GM19463 (cell line): ENCODE data around the gene MKS1.

Source experiments
- ATAC-seq: cut with Tn5 transposase; IDR thresholded peaks from one replicate; pipeline ENCODE4 v1.9.1; 2021; ENCODE audit warnings: mild to moderate bottlenecking, moderate library complexity; ENCODE audit not compliant: unreplicated experiment

The MKS1 gene

DNA sequence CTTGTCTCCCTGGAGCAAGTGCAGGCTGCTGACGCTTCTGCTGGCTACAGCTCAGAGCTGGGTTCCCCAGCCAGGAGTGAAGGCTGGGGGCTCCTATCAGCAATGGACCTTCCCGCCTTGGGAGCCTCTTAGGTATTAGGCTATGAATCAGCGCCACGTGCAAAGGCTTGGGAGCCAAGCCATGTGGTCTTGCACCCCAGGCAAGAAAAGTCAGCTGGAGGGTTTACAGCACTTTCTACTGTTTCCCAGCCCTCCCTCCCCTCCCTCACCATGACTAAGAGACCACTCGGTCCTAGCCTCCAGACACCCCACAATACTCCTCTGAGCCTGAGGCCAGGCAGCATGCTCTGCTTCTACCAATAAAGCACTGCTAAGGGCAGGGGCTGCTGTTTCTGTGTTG lies 14.3 kb downstream of the MKS1 start:
- no peak for ATAC-seq

DNA sequence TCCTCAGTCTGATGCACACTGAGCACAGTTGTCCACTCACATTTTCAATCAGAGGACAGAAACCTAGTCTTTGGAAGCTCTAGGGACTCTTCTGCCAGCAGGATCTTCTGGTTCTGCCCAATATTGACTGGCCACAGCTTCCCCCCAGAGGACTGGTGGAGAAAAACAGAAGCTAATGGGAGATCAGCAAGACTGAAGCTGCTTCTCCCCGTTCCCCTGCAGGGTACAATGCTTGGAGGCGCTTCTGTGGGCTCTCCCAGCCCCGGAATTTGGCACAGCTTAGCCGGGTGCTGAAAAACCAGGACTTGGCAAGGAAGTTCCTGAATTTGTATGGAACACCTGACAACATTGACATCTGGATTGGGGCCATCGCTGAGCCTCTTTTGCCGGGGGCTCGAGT lies 16.2 kb downstream of the MKS1 start:
- ATAC-seq: no peak

DNA sequence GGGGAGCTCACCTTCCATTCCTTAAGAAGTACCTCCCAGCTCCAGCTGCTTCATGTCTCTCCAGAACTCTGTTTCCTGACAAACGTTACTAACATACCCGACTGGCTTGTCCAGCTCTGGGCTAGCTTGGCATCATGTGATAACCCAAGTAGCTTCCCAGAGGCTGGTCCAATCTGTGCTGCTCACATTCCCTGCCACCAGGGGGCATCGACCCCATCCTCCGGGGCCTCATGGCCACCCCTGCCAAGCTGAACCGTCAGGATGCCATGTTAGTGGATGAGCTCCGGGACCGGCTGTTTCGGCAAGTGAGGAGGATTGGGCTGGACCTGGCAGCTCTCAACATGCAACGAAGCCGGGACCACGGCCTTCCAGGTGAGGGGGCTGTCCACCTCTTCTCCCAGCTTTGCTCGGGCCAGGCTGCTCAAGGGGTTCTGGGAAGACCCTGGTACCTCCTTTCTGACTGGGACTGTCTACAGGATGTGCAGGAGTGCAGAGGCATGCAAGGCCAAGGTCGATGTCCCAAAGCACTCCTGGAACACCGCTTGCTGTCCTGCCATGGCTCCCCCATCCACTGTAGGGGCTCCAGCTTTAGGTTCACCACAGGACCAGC lies 18.9 kb downstream of the MKS1 start:
- ATAC-seq: no peak

DNA sequence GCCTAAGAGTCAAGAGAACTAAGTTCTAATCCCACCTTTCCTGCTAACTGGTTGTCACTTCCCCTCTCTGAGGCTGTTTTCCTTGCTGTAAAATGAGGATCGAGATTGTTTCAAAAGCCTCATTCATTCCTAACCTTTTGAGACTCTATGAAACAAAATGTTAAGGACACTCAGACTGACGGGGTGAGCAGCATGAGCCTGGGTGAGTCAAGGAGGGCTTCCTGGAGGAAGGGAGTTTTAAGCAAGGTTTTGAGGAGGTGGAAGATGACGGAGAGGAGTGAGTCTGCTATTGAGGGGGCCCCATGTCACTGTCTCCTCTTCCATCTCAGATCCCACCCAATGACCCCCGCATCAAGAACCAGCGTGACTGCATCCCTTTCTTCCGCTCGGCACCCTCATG lies 22.4 kb downstream of the MKS1 start:
- no peak for ATAC-seq

DNA sequence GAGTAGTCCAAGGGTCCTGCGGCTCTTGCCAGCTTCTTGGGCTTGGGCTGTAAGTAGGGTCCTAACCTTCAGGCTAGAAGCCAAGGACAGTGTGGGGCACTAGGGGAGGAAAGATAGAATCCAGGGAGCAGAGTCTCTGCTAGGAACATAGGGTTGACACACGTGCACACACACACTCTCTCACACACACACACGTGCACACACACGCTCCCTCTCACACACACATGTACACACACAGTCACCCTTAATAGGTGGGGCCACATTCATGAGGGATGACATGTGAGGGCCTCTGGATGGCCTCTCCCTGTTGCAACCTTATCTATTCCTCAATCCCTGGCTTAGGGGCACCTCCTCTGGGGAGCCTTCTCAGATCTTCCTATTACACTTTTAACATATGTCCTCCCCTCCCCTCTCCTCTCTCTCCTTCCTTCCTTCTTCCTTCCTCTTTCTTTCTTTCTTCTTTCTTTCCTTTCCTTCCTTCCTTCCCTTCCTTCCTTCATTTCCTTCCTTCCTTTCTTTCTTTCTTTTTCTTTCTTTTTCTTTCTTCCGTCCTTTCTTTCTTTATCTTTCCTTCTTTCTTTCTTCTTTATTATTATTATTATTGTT lies 23.4 kb downstream of the MKS1 start:
- no peak for ATAC-seq

DNA sequence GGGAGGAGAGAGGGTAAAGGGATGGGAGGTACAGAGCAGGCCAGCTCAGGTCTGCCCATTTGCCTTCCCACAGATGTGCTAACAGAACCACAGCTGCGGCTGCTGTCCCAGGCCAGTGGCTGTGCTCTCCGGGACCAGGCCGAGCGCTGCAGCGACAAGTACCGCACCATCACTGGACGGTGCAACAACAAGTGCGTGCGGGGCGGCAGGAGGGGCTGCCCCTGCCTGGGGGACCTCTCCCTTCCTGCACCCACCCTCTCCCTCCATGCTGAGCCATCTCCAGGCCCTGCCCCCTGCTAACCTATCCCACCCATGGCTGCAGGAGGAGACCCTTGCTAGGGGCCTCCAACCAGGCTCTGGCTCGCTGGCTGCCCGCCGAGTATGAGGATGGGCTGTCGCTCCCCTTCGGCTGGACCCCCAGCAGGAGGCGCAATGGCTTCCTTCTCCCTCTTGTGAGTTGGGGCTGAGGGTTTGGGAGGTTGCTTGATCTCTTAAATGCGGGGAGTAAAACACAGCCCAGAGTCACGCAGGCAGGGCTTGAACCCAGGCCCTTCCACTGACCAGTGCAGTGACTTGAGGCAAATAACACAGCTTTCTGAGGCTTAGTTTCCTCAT lies 25.3 kb downstream of the MKS1 start:
- ATAC-seq: no peak

DNA sequence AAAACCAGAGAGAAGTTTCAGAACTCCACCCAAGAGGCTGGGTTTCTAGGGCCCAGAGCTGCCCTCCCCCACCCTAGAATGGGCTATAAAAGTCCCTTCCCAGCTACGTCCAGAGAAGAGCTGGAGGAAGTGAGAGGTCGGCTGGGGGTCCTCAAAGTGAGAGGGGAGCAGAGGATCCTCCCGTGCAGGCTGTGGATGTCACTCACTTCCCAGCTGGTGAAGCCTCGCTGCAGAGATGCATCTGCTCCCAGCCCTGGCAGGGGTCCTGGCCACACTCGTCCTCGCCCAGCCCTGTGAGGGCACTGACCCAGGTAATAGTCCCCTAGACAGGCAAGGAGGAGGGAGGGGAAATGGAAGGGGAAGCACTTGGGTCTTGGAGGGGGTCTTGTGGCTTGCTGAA lies 26.4 kb downstream of the MKS1 start, which contains the start of gene EPX:
Gene EPX, plus strand, starts transcription at position 115 of the 400 bp plus-strand sequence. Its CDS starts 121 bp downstream, at position 236.
- ATAC-seq: no peak

DNA sequence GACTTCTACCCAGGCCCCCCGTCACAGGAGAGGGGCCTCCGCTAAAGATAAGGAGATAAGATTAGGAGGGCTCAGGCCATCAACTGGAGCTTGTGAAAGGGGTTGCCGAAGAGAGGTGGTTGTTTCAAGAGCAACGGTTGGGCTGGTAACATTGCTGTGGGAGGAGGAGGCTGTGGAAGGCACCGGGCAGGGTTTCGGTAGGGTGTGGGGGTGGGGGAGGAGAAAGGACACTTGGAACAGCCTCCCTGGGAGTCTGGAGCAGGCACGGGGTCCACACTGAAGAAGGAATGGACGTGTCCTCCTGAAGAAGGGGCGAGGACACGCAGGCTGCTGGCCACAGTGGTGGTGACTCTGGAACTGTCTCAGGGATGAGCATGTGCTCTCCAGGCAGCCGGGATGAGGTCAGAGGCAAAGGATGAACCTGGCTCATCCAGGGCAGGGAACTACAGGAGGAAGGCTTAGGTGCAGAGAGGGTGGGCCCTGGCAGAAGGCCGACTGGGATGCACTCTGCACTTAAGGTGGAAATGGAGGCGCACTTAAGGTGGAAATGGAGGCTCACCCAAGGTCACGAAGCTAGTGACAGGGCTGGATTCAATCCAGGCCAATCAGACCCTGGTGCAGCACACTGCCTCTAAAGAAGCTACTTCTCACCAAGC lies 27.7 kb downstream of the MKS1 start:
- ATAC-seq: no peak

DNA sequence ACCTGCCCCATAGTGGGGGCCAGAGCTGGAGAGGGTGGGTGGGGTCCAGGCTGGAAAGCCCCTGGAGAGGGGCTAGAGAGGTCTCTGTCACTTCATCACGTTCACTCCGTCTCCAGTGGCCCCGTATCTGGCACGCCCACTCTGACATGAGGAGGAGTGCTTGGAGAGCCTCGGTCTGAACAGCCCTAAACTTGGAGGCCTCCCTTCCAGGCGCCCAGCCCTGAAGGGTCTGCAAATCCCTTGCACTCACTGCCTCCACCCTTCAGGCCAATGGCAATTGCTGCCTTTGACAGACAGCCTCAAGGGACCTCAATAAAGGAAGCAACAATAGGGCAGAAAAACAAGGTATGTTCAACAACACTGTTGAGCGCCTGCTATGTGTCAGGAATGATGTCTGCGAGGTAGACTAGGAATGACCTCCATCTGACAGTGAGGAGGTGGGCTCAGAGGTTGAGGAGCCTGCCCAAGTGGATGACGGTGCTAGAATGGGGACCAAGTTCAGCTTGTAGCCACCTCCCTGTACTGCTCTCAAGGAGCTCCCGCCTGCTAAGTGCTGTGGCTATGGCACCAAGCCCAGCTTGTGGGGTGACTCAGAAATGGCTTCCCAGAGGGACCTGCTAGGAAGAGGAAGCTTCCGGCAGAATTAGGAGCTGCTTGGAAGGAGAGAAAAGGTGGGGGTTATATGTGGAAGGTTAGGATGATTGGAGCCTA lies 29.5 kb downstream of the MKS1 start:
- ATAC-seq: no peak

DNA sequence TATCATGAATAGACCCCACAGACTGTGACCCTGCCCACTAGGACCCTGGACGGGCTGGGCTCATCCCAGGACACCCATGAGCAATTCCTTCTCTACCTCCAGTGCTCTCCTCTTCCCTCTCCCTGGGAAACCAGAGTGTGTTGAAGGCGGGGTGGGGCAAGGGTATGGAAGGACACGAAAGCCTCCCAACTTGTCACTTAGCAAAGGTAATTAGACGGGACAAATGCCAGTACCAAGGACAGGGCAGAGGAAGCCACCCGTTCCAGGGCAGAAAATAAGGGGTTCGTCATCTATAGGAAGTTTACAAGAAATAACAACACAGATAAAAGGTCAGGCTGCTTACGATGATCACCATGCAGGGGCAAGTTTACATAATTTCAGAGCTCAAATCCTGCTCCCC lies 31.4 kb downstream of the MKS1 start:
- no peak for ATAC-seq

DNA sequence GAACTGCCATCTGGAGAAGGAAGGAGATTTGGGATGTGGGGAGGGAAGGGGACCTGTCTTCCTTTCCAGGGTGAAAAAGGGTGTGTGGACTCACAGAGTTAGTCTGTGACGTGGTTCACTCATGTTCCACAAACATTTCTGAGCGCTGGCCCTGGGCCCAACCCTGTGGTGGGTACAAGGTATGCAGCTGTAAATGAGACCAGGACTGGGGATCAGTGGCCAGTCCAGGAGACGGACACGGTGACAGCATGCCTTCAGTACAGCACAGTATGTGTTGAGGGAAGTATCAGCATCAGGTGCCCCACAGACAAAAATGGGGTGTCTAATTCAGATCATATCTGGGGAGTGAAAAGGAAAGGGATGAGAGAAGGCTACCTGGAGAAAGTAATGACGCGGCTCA lies 32.0 kb downstream of the MKS1 start:
- no peak for ATAC-seq

DNA sequence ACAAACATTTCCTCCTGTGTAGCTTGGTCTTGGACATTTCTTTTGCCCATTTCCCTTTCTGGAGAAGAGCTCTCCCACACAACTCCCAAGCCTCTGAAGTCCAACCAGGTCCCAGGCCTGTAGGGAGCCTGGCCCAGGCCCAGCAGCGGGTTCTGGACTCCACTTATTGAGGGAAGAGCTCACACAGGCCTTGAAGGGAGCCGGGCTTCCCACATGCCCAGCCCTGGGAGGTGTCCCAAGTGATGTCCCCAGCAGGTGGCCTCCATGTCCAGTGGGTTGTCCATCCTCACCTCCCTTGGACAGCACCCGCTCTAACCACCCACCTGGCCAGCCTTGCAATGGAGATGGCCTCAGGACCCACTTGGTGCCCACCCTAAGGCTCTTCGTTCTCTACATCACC lies 32.5 kb downstream of the MKS1 start:
- no peak for ATAC-seq

DNA sequence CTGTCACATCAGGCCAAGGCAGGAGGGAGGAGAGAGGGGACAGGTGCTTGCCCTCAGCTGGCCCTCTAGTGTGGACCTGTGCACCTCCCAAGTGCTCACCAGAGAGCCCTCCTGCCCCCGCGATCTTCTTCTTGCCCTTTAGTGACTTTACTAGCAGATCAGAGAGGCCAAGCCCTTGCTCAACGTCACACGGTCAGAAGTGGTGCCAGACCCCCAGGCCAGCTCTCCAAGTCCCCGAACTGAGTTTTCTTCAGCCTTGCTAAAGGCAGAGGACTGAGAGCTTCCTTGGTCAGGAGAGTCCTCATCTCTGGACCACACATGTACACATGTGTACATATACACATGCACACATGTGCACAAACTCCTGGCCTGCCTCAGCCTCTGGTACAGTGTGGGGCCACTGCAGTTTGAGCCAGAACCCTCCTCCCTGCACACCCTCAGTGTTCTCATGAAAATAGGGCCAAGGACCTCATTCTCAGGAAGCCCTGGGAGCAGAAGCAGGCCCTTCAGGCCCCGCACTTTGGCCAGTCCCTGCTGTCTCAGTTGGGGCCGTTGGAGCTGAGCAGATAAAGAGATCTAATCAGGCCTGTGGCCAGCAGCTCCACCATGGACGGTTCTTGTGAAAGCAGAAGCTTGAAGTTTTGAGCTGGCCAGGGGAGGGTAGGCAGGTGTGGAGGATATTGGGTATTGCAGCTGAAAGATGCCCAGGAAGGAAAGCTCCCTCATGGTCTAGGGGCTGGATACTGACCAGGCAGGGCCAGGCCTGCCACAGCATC lies 33.9 kb downstream of the MKS1 start:
- ATAC-seq: no peak

DNA sequence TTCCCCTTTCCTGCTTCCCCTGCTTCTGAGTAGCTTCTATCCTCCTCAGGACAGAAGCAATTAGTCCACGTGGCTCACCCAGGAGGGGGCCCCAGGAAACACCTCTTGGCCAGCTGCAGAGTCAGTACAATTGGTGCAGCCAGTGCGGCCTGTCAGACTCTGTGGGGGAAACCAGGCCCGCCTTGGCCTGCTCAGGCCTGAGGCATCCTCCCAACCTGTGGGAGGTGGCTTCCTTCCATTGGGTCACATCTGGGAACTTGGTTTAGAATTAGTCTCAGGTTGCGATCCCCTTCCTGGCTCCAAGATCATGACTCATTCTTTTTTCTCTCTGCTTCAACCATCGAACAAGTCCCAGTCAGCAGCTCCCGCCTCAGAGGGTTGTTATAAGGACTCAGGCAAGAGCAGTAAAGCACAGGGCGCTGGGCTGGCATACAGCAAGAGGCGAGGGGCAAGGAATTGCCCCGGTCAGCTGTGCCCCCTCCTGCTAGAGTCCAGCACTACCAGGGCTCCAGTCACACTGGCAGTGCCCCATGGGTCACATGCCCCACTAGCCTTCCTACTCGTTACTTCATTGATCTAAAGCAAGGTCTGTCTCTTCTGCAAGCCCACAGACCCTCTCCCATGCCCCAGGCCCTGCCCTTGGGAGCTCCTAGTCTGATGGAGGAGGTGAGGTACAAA lies 34.6 kb downstream of the MKS1 start:
- ATAC-seq: no peak

DNA sequence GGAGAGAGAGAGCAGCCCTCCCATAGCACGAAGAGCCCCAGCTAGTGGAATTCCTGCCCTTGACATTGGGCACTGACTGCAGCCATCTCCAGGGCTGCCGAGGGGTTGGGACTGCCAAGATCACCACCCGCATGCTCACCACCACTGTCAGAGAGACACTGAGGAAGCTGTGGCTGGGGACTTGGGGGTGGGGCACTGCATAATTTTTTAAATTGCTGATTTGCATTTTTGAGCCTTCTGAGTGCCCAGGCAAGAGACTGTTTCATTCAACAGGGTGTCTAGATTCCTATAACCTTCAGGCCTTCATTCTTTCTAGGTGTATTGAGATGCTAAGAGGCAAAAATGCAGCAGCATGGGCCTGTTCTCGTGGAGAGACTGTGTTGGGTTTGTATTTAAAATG lies 35.5 kb downstream of the MKS1 start:
- no peak for ATAC-seq

DNA sequence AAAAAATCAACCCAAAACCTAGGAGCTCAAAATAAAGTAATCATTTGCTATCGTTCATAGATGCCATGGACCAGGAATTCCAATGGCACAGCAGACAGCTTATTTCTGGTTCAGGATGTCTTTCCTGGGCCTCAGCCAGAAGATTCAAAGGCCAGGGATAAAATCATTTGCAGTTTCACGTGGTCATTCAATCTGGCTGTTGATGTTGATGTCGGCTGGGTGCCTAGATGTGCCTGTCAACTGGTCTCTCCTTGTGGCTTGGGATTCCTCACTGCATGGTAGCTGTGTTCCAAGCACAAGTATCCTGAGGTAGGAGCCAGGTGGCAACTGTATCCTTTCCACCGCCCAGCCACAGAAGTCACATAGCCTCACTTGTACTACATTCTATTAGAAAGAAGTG lies 37.3 kb downstream of the MKS1 start:
- ATAC-seq: no peak

DNA sequence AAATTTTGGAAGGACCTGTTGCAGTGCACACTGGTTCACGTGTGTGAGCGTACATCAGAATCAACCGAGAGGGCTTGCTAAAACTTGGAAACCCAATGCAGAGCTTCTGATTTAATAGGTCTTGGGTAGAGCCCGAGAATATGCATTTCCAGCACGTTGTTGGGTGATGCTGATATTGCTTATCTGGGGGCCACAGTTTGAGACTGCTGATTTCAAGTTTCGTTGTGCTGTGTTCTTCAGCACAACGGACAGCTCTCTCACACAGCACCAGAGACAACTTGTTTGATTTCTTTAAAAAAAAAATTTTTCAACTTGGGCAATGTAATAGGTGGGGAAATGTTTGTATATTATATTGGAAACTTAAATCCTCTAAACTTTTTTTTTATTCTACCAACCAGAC lies 42.9 kb downstream of the MKS1 start:
- ATAC-seq: no peak

DNA sequence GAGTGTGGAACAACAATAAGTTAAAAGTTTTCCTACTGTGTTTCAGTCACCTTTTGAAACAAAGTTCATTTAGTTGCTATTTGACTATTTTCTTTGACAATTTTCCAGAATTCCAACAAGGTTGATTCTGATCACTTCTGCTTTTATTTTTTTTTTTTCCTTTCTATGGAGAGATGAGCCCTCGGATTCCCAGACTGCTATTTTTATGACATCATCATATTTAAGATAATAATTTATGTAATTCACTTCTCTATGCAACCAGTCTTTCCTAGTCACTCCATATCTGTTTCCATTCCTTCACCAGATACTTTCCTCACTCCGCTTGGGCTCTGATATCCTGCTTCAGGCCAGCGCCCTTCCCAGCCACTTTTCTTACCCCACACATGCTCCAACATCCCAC lies 44.2 kb downstream of the MKS1 start:
- no peak for ATAC-seq

DNA sequence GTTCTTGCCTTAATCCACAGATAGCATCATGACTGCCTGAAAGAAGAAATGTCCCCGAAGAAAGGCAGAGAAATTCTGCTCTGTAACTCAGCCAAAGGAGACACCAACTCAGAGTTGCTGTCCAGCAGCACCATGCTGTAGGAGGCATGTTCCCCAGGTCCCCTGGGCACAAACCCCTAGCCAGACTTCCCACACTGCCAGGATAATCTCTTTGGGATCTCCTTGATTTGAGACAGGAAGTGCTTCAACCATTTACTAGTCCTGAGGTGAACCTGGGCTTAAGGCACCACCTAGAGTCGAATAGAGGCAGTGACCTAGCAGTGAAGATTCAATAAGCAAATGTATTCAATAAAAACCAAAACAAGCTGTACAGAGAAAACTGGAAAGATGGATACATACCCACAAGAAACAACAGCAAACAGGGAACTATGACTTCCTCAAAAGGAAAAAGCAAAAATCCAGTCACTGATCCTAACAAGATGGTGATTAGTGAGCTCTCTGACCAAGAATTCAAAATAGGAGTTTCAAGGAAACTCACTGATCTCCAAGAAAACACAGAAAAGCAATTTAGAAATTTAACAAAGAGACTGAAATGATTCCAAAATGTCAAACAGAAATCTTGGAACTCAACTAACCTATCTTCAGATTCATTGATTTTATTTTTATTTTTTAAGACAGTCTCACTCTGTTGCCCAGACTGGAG lies 46.5 kb downstream of the MKS1 start:
- no peak for ATAC-seq

DNA sequence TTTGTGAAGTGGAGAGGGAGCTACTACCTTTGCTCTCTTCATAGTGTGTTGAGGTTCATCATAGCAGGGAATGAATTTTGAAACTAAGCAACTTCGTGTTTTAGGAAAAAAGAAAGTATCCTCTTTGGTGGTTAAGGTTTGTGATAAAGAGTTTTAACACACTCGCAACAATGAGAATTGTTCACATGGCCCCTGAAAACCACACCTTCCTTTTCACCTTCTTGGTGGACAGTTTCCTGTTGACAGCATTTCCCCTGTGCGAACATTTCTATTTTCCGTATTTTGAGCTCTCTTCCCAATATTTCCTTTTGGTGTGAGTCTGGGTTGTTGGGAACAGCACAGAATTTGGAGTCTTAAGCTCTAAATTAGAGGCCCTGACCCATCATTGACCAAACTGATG lies 48.4 kb downstream of the MKS1 start:
- ATAC-seq: no peak
